A673 (cell line): ENCODE results near the gene TNFRSF25. TPM values are rescaled to one million over a fixed set of nuclear protein-coding genes. Genes with fewer than 3 reads are reported as not detected.

ENCODE experiments used
- BruUV-seq: library from RNA; stranded (reverse); fragments of 400-500 nt; replicated peaks from 2 replicates; lab custom pipeline; 2021; lab: Mats Ljungman, UMichigan
- CTCF ChIA-PET: fragments of 300-600 bp; sonication (Branson Sonifier 250); formaldehyde crosslinking; loops from one replicate; lab custom pipeline; 2022; ENCODE audit warnings: antibody characterized with exemption; lab: Charles Lee
- POLR2A ChIA-PET: fragments of 300-600 bp; sonication (Branson Sonifier 250); formaldehyde crosslinking; loops from one replicate; lab custom pipeline; 2022; ENCODE audit warnings: antibody characterized with exemption; ENCODE audit not compliant: low non-redundant PET; lab: Charles Lee
- DNase-seq: peaks from one replicate; pipeline ENCODE4 v3.0.0-alpha.2; 2015; ENCODE audit warnings: low spot score
- H3K27ac ChIP-seq: fragments of 200-600 bp; sonication (generic); 2 replicates; pipeline ENCODE4 v1.5.1; 2016; ENCODE audit warnings: mixed run types, low read depth, mild to moderate bottlenecking, mixed read lengths, antibody characterized with exemption, low read length; ENCODE audit not compliant: poor library complexity, severe bottlenecking
- H3K27me3 ChIP-seq: fragments of 200-600 bp; sonication (generic); replicated peaks from 2 replicates; pipeline ENCODE4 v1.6.1; 2017; ENCODE audit warnings: mixed run types, low read depth, mild to moderate bottlenecking, mixed read lengths, antibody characterized with exemption, low read length; ENCODE audit not compliant: insufficient read depth, poor library complexity
- H3K36me3 ChIP-seq: fragments of 200-600 bp; sonication (generic); 2 replicates; pipeline ENCODE4 v1.6.1; 2016; ENCODE audit warnings: mixed run types, mild to moderate bottlenecking, mixed read lengths, antibody characterized with exemption, low read length; ENCODE audit not compliant: insufficient read depth, poor library complexity, severe bottlenecking
- H3K4me1 ChIP-seq: fragments of 200-600 bp; sonication (generic); 2 replicates; pipeline ENCODE4 v1.6.1; 2017; ENCODE audit warnings: mixed run types, mild to moderate bottlenecking, mixed read lengths, antibody characterized with exemption, low read length; ENCODE audit not compliant: insufficient read depth, poor library complexity, severe bottlenecking
- H3K4me3 ChIP-seq: fragments of 200-600 bp; sonication (generic); 2 replicates; pipeline ENCODE4 v1.5.1; 2016; ENCODE audit warnings: low read depth, mixed run types, mild to moderate bottlenecking, mixed read lengths, low read length; ENCODE audit not compliant: poor library complexity, severe bottlenecking
- H3K9me3 ChIP-seq: fragments of 200-600 bp; sonication (generic); 2 replicates; pipeline ENCODE4 v1.6.1; 2016; ENCODE audit warnings: mixed run types, low read depth, mild to moderate bottlenecking, mixed read lengths, antibody characterized with exemption, low read length; ENCODE audit not compliant: poor library complexity, severe bottlenecking
- CTCF ChIP-seq: fragments of 300-800, 200-600 bp; sonication (generic); conservative IDR thresholded peaks from 2 replicates; pipeline ENCODE4 v1.5.1; 2017; ENCODE audit warnings: low read depth, mild to moderate bottlenecking, antibody characterized with exemption, low read length, moderate library complexity, mixed read lengths
- EZH2 ChIP-seq: fragments of 200-600 bp; sonication (generic); IDR thresholded peaks from 2 replicates; pipeline ENCODE4 v1.6.1; 2017; ENCODE audit warnings: borderline replicate concordance, low read depth, mild to moderate bottlenecking, mixed read lengths, antibody characterized with exemption, low read length; ENCODE audit not compliant: poor library complexity, severe bottlenecking
- intact Hi-C: fragments of 100-400 bp; cut with micrococcal nuclease; formaldehyde crosslinking; loops from one replicate; pipeline ENCODE4 v1.10.0; 2022; ENCODE audit not compliant: unreplicated experiment
- total RNA-seq: library from RNA; stranded (reverse); gene quantifications from 2 replicates; pipeline ENCODE4 v1.2.3, GENCODE V29; 2021

Gene TNFRSF25
- total RNA-seq, 1 experiment from 2014 or later: 0.97 TPM

DNA sequence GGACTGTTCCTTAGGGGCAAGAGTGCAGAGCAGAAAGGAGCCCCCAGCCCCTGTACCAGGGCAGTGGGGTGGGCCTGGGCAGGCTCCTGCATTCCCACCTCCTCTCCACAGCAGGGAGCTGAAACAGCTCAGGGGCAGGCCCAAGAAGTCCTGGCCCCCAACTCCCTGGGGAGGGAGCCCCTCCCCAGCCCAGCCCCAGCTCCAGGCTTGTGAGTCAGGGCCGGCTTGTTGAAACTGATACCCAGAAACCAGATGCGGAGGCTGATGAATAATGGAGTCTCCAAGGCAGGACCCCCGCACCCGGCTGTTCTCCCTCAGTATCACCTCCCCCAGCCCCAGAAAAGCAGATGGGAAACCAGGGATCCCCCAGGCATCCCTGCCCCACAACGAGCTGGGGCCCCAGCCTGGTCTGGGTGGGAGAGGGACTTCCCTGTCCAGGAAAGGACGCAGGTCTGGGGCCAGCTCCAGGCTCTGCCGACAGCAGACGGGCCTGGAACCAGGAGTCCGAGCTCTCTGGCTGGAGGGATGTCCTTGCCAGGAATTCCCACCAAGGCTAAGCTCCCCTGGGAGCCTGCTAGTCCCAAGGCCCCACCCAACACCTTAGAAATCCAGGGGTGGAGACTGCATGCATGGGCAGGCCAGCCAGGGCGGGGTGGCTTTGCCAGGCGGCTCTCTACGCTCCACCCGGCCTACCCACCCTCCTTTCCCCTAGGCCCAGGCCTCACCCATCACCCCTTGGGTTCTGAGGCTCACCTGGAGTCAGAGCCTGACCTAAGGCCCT, 22.8 kb upstream of the TNFRSF25 start:
- BruUV-seq: no TSS peak
- Histone ChIP-seq H3K4me3 (no peak overlapping the region), H3K36me3 (no peaks in the 10 kb centered on the region), H3K9me3 (no peaks in the 10 kb centered on the region), H3K27ac (no peak overlapping the region), H3K4me1 (peaks cover 14% of the 10 kb centered on the region), H3K27me3 (peaks cover 26% of the 10 kb centered on the region)
- POLR2A ChIA-PET: no interaction called here
- CTCF ChIA-PET: interaction anchor here (0.6 kb wide), 1 partner anchor 95 kb away, joined by 6 read pairs; the partner anchor contains the start of gene ACOT7
- no peak for TF ChIP-seq EZH2
- no peak for TF ChIP-seq CTCF
- intact Hi-C loops: loop anchor here (5.0 kb wide), 1 partner anchor 729 kb away; no protein-coding TSS in a partner anchor
- DNase-seq: no peak

DNA sequence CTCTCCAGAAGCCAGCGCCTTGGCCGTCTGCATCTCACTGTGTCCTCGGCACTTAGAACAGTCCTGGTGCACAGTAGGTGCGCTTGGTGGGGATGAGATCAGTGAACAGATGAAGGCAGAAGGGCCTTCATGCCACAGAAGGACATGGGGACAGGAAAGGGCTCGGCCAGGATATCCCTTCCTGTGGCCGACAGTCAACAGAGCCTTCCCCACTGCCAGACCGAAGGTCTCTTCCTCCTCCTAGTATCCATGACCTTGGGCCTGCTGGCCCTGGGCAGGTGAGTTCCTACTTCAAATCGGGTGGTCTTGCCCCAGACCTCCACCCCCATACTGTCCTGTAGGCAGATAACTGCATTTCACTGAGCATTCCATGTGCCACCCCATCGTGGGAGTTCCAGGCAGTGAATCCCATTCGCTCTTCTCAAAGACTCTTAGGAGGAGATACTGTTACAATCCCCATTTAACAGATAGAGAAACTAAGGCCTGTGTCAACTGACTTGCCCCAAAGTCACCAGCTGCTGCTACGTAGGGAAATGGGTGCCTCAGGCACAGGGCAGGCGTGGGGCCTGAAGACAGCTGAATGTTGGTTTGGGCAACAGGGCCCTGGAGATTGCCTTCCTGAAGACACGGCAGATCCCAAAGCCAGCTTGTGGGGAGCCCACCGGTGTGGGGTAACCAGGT, 22.0 kb upstream of the TNFRSF25 start:
- no peak overlapping the region for H3K4me3 ChIP-seq
- CTCF ChIA-PET: no interaction called here
- H3K27ac ChIP-seq: no peak overlapping the region
- H3K36me3 ChIP-seq: no peaks in the 10 kb centered on the region
- no peak for DNase-seq
- peaks cover 14% of the 10 kb centered on the region for H3K4me1 ChIP-seq
- intact Hi-C loops: loop anchor here (2.0 to 5.0 kb wide), 2 partner anchors 159 to 729 kb away; no protein-coding TSS in a partner anchor
- POLR2A ChIA-PET: no interaction called here
- peaks cover 29% of the 10 kb centered on the region for H3K27me3 ChIP-seq
- BruUV-seq: no TSS peak
- TF ChIP-seq CTCF (no peak), EZH2 (no peak)
- no peaks in the 10 kb centered on the region for H3K9me3 ChIP-seq

DNA sequence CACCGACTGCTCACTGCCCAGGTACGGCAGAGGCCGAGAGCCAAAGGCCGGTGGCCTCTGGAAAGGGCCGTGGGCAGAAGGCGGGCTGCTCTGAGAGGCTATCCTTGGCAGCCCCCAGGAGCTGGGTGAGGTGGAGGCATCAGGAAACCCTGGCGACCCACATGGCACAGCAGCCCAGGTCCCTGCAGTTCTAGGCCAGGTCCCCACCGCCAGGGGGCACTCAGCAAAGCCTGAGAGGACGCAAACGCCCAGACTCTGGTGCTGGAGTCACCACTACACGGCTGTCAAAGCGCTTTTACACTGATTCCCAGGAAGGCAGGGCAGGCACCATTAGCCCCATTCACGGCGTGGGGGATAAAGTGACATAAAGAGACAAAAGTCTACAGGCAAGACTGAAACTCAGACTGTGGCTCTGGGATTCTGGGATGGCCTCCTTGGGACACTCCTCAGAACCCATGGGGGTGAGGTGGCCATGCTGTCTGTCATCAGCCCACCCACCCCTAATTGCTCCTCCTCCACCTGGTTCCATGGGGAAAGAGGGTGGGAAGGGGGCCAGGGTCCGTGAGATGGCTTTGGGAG, 20.5 kb upstream of the TNFRSF25 start:
- H3K36me3 ChIP-seq: no peaks in the 10 kb centered on the region
- no peak overlapping the region for H3K4me3 ChIP-seq
- TF ChIP-seq CTCF (peak; percentile 98), EZH2 (no peak)
- peaks cover 33% of the 10 kb centered on the region for H3K27me3 ChIP-seq
- CTCF ChIA-PET: interaction anchor here (0.6 to 1.1 kb wide), 3 partner anchors 20 to 215 kb away, joined by 3 to 9 read pairs (median 3); no protein-coding TSS in a partner anchor
- no peak overlapping the region for H3K27ac ChIP-seq
- no peaks in the 10 kb centered on the region for H3K9me3 ChIP-seq
- H3K4me1 ChIP-seq: peaks cover 14% of the 10 kb centered on the region
- intact Hi-C loops: loop anchor here (2.0 to 5.0 kb wide), 2 partner anchors 160 to 731 kb away; no protein-coding TSS in a partner anchor
- POLR2A ChIA-PET: no interaction called here
- no TSS peak for BruUV-seq
- peak; percentile 92 for DNase-seq
